HEK293 (cell line): ENCODE measurements around the gene S100A8.

Source experiments
- CTCF ChIA-PET: fragments of 350-600 bp; formaldehyde crosslinking; extraction: SDS; loops from one replicate; lab custom pipeline; 2021; ENCODE audit warnings: antibody characterized with exemption; lab: Yijun Ruan, JAX
- POLR2A ChIA-PET: fragments of 300-600 bp; formaldehyde crosslinking; extraction: SDS; loops from one replicate; lab custom pipeline; 2020; ENCODE audit warnings: antibody characterized with exemption, inconsistent platforms; lab: Yijun Ruan, JAX
- H3K27ac ChIP-seq: fragments of 200-500 bp; sonication (Bioruptor generic); 2 replicates; pipeline ENCODE4 v1.5.1; 2014; ENCODE audit warnings: low read depth, low read length, control low read depth, inconsistent platforms; ENCODE audit errors: extremely low read depth
- H3K36me3 ChIP-seq, 2 experiments: fragments of 200-500 bp in 1 of 2; sonication (Bioruptor generic) in 1 of 2; 1 replicate in 1 of 2; 2 replicates in 1 of 2; pipeline ENCODE4 v1.5.1; 2014 to 2017; ENCODE audit warnings: inconsistent platforms in 2 of 2, low read length in 2 of 2; ENCODE audit not compliant: control insufficient read depth in 2 of 2, insufficient read depth in 1 of 2
- H3K4me1 ChIP-seq: fragments of 200-500 bp; sonication (Bioruptor generic); 2 replicates; pipeline ENCODE4 v1.5.1; 2014; ENCODE audit warnings: mild to moderate bottlenecking, low read length, inconsistent platforms; ENCODE audit not compliant: control insufficient read depth, insufficient read depth
- H3K4me3 ChIP-seq: 2 replicates; pipeline ENCODE4 v1.5.1; 2011; ENCODE audit warnings: low read depth, mild to moderate bottlenecking, control low read depth, low read length, moderate library complexity
- H3K9me3 ChIP-seq: fragments of 200-500 bp; sonication (Bioruptor generic); 2 replicates; pipeline ENCODE4 v1.5.1; 2014; ENCODE audit warnings: low read depth, low read length, inconsistent platforms; ENCODE audit not compliant: control insufficient read depth, insufficient read depth
- KLF7 ChIP-seq: fragments of 450-650 bp; formaldehyde crosslinking; IDR thresholded peaks from 2 replicates; pipeline ENCODE4 v1.5.1; 2016; ENCODE audit warnings: missing biosample characterization, missing genetic modification characterization, borderline replicate concordance
- SALL2 ChIP-seq: fragments of 450-650 bp; formaldehyde crosslinking; IDR thresholded peaks from 2 replicates; pipeline ENCODE4 v1.5.0; 2017; ENCODE audit warnings: missing biosample characterization, mild to moderate bottlenecking, missing genetic modification characterization, borderline replicate concordance
- YY1 ChIP-seq: fragments of 450-650 bp; formaldehyde crosslinking; IDR thresholded peaks from 2 replicates; pipeline ENCODE4 v1.5.1; 2018; ENCODE audit warnings: missing biosample characterization, missing genetic modification characterization
- YY2 ChIP-seq: fragments of 450-650 bp; formaldehyde crosslinking; IDR thresholded peaks from 2 replicates; pipeline ENCODE4 v1.5.1; 2016; ENCODE audit warnings: missing biosample characterization, missing genetic modification characterization
- ZBTB48 ChIP-seq: fragments of 450-650 bp; formaldehyde crosslinking; IDR thresholded peaks from 2 replicates; pipeline ENCODE4 v1.5.1; 2016; ENCODE audit warnings: missing biosample characterization, missing genetic modification characterization
- ZBTB7A ChIP-seq: fragments of 450-650 bp; formaldehyde crosslinking; IDR thresholded peaks from 2 replicates; pipeline ENCODE4 v1.5.1; 2016; ENCODE audit warnings: low read depth, missing biosample characterization, missing genetic modification characterization
- ZNF121 ChIP-seq: fragments of 450-650 bp; formaldehyde crosslinking; IDR thresholded peaks from 2 replicates; pipeline ENCODE4 v1.5.1; 2016; ENCODE audit warnings: missing biosample characterization, missing genetic modification characterization
- ZNF133 ChIP-seq: fragments of 450-650 bp; formaldehyde crosslinking; IDR thresholded peaks from 2 replicates; pipeline ENCODE4 v1.5.1; 2016; ENCODE audit warnings: missing biosample characterization, missing genetic modification characterization
- ZNF169 ChIP-seq: fragments of 450-650 bp; formaldehyde crosslinking; IDR thresholded peaks from 2 replicates; pipeline ENCODE4 v1.5.1; 2016; ENCODE audit warnings: missing biosample characterization, missing genetic modification characterization
- ZNF24 ChIP-seq: fragments of 450-650 bp; formaldehyde crosslinking; IDR thresholded peaks from 2 replicates; pipeline ENCODE4 v1.5.1; 2016; ENCODE audit warnings: missing biosample characterization, missing genetic modification characterization
- ZNF350 ChIP-seq: fragments of 450-650 bp; formaldehyde crosslinking; IDR thresholded peaks from 2 replicates; pipeline ENCODE4 v1.5.0; 2017; ENCODE audit warnings: missing biosample characterization, mild to moderate bottlenecking, missing genetic modification characterization
- ZNF837 ChIP-seq: fragments of 450-650 bp; formaldehyde crosslinking; IDR thresholded peaks from 2 replicates; pipeline ENCODE4 v1.5.1; 2016; ENCODE audit warnings: missing biosample characterization, missing genetic modification characterization
- TF ChIP-seq, protein P1 (sequence below): fragments of 450-650 bp; formaldehyde crosslinking; IDR thresholded peaks from 2 replicates; pipeline ENCODE4 v1.5.1; 2016; ENCODE audit warnings: missing biosample characterization, missing genetic modification characterization
- TF ChIP-seq, protein P2 (sequence below): fragments of 450-650 bp; formaldehyde crosslinking; IDR thresholded peaks from 2 replicates; pipeline ENCODE4 v1.5.1; 2017; ENCODE audit warnings: missing biosample characterization, missing genetic modification characterization
- TF ChIP-seq, protein P3 (sequence below): fragments of 450-650 bp; formaldehyde crosslinking; IDR thresholded peaks from 2 replicates; pipeline ENCODE4; 2016; ENCODE audit warnings: missing biosample characterization, missing genetic modification characterization
- TF ChIP-seq, protein P4 (sequence below): fragments of 450-650 bp; formaldehyde crosslinking; IDR thresholded peaks from 2 replicates; pipeline ENCODE4 v1.5.1; 2016; ENCODE audit warnings: missing biosample characterization, missing genetic modification characterization, low read depth
- TF ChIP-seq, protein P5 (sequence below): fragments of 450-650 bp; formaldehyde crosslinking; IDR thresholded peaks from 2 replicates; pipeline ENCODE4 v1.5.1; 2016; ENCODE audit warnings: missing biosample characterization, missing genetic modification characterization, borderline replicate concordance

S100A8 gene

DNA sequence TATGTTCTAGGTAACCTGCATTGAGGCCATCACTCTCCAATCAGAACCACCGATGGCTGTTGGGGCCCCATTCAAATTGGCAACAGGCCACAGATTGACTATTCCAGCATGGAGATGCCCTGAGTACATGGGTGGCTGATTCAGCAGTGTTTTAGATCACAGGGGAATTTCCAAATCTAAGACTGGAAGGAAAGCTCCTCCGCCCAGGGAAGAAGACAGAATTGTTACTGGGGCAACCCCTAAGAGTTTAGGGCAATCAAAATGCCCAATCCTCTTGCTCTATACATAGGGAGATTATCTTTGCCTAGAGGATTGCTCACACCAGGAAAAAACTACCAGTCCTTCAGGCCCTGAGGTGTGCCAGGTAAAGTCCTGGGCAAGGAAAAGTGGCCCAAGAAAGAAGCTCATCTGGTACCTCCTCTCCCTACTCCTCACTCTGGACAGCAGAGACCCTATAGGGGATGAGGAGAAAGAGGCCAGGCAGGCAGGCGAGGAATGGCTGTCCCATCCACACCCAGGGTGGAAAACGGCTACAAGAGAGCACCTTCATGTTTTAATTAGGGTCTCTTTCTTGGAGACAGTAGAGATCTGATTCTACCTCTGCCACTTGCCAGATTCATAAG lies 5.8 kb downstream of the S100A8 start:
- H3K9me3 ChIP-seq = peaks cover 3% of the 10 kb centered on the region; the same call in 1 of the 2 replicates
- ChIA-PET CTCF (interaction anchor here (0.6 kb wide), 1 partner anchor 33 kb away, joined by 3 read pairs; no protein-coding TSS in a partner anchor), POLR2A (no interaction called here)
- TF ChIP-seq ZNF121 = no peak
- no peak for TF ChIP-seq ZNF350 (tag by site-specific recombination)
- no peak for TF ChIP-seq YY2 (tag by site-specific recombination)
- TF ChIP-seq ZBTB7A = no peak
- TF ChIP-seq, protein P1, sequence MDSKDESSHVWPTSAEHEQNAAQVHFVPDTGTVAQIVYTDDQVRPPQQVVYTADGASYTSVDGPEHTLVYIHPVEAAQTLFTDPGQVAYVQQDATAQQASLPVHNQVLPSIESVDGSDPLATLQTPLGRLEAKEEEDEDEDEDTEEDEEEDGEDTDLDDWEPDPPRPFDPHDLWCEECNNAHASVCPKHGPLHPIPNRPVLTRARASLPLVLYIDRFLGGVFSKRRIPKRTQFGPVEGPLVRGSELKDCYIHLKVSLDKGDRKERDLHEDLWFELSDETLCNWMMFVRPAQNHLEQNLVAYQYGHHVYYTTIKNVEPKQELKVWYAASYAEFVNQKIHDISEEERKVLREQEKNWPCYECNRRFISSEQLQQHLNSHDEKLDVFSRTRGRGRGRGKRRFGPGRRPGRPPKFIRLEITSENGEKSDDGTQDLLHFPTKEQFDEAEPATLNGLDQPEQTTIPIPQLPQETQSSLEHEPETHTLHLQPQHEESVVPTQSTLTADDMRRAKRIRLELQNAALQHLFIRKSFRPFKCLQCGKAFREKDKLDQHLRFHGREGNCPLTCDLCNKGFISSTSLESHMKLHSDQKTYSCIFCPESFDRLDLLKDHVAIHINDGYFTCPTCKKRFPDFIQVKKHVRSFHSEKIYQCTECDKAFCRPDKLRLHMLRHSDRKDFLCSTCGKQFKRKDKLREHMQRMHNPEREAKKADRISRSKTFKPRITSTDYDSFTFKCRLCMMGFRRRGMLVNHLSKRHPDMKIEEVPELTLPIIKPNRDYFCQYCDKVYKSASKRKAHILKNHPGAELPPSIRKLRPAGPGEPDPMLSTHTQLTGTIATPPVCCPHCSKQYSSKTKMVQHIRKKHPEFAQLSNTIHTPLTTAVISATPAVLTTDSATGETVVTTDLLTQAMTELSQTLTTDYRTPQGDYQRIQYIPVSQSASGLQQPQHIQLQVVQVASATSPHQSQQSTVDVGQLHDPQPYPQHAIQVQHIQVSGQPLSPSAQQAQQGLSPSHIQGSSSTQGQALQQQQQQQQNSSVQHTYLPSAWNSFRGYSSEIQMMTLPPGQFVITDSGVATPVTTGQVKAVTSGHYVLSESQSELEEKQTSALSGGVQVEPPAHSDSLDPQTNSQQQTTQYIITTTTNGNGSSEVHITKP (tag by site-specific recombination) = no peak
- TF ChIP-seq, protein P2, sequence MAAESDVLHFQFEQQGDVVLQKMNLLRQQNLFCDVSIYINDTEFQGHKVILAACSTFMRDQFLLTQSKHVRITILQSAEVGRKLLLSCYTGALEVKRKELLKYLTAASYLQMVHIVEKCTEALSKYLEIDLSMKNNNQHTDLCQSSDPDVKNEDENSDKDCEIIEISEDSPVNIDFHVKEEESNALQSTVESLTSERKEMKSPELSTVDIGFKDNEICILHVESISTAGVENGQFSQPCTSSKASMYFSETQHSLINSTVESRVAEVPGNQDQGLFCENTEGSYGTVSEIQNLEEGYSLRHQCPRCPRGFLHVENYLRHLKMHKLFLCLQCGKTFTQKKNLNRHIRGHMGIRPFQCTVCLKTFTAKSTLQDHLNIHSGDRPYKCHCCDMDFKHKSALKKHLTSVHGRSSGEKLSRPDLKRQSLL (tag by site-specific recombination) = no peak
- TF ChIP-seq ZNF133 (tag by site-specific recombination) = no peak
- TF ChIP-seq, protein P3, sequence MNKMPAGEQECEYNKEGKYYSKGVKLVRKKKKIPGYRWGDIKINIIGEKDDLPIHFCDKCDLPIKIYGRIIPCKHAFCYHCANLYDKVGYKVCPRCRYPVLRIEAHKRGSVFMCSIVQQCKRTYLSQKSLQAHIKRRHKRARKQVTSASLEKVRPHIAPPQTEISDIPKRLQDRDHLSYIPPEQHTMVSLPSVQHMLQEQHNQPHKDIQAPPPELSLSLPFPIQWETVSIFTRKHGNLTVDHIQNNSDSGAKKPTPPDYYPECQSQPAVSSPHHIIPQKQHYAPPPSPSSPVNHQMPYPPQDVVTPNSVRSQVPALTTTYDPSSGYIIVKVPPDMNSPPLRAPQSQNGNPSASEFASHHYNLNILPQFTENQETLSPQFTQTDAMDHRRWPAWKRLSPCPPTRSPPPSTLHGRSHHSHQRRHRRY = no peak
- no peak for TF ChIP-seq KLF7
- no peak for TF ChIP-seq ZNF837 (tag by site-specific recombination)
- no peak for TF ChIP-seq ZNF169 (tag by site-specific recombination)
- no peak for TF ChIP-seq ZBTB48 (tag by site-specific recombination)
- TF ChIP-seq, protein P4, sequence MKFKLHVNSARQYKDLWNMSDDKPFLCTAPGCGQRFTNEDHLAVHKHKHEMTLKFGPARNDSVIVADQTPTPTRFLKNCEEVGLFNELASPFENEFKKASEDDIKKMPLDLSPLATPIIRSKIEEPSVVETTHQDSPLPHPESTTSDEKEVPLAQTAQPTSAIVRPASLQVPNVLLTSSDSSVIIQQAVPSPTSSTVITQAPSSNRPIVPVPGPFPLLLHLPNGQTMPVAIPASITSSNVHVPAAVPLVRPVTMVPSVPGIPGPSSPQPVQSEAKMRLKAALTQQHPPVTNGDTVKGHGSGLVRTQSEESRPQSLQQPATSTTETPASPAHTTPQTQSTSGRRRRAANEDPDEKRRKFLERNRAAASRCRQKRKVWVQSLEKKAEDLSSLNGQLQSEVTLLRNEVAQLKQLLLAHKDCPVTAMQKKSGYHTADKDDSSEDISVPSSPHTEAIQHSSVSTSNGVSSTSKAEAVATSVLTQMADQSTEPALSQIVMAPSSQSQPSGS (tag by site-specific recombination) = no peak
- TF ChIP-seq, protein P5, sequence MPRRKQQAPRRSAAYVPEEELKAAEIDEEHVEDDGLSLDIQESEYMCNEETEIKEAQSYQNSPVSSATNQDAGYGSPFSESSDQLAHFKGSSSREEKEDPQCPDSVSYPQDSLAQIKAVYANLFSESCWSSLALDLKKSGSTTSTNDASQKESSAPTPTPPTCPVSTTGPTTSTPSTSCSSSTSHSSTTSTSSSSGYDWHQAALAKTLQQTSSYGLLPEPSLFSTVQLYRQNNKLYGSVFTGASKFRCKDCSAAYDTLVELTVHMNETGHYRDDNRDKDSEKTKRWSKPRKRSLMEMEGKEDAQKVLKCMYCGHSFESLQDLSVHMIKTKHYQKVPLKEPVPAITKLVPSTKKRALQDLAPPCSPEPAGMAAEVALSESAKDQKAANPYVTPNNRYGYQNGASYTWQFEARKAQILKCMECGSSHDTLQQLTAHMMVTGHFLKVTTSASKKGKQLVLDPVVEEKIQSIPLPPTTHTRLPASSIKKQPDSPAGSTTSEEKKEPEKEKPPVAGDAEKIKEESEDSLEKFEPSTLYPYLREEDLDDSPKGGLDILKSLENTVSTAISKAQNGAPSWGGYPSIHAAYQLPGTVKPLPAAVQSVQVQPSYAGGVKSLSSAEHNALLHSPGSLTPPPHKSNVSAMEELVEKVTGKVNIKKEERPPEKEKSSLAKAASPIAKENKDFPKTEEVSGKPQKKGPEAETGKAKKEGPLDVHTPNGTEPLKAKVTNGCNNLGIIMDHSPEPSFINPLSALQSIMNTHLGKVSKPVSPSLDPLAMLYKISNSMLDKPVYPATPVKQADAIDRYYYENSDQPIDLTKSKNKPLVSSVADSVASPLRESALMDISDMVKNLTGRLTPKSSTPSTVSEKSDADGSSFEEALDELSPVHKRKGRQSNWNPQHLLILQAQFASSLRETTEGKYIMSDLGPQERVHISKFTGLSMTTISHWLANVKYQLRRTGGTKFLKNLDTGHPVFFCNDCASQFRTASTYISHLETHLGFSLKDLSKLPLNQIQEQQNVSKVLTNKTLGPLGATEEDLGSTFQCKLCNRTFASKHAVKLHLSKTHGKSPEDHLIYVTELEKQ (tag by site-specific recombination) = no peak
- no peak for TF ChIP-seq ZNF24 (tag by site-specific recombination)
- TF ChIP-seq SALL2 (tag by site-specific recombination) = no peak
- no peak for TF ChIP-seq YY1 (tag by site-specific recombination)
- H3K4me1 ChIP-seq = no peaks in the 10 kb centered on the region
- no peak overlapping the region for H3K27ac ChIP-seq
- no peaks in the 10 kb centered on the region for H3K36me3 ChIP-seq
- H3K4me3 ChIP-seq = no peak overlapping the region
